H1 (cell line): ENCODE measurements around the gene NEK9. TPM values are rescaled to one million over a fixed set of nuclear protein-coding genes. Genes with fewer than 3 reads are reported as not detected.

Experiments
- CTCF ChIA-PET: fragments of 300-600 bp; sonication (Branson Sonifier 250); formaldehyde crosslinking; loops from one replicate; lab custom pipeline; 2021; ENCODE audit not compliant: partially characterized antibody; lab: Charles Lee
- POLR2A ChIA-PET: fragments of 300-600 bp; sonication (Branson Sonifier 250); formaldehyde crosslinking; loops from one replicate; lab custom pipeline; 2021; ENCODE audit warnings: inconsistent platforms; ENCODE audit not compliant: partially characterized antibody; lab: Charles Lee
- DNase-seq, 2 experiments: peaks; one replicate each; pipeline versions ENCODE4 v3.0.0 to v3.0.0-alpha.2; 2010 to 2022; ENCODE audit warnings: low spot score in 2 of 2, low read depth in 1 of 2, mixed read lengths in 1 of 2
- FAIRE-seq: peaks from 2 replicates; lab custom pipeline; 2011; peaks lifted over from hg19 to GRCh38; lab: Jason Lieb, UNC
- H2AFZ ChIP-seq: 2 replicates; pipeline ENCODE4 v1.8.1; 2012; ENCODE audit warnings: low read length, inconsistent platforms
- H2AK5ac ChIP-seq: 2 replicates; pipeline ENCODE4 v1.6.1; 2013; ENCODE audit warnings: low read depth, low read length
- H2BK120ac ChIP-seq: replicated peaks from 2 replicates; pipeline ENCODE3; 2013; ENCODE audit warnings: low read depth, low read length, inconsistent platforms
- H2BK12ac ChIP-seq: 2 replicates; pipeline ENCODE4 v1.6.1; 2013; ENCODE audit warnings: low read depth, low read length
- H2BK15ac ChIP-seq: 2 replicates; pipeline ENCODE4 v1.6.1; 2013; ENCODE audit warnings: low read length
- H2BK20ac ChIP-seq: 2 replicates; pipeline ENCODE4 v1.6.1; 2013; ENCODE audit warnings: low read length
- H2BK5ac ChIP-seq: 2 replicates; pipeline ENCODE4 v1.6.1; 2013; ENCODE audit warnings: low read depth, low read length
- H3K14ac ChIP-seq: 2 replicates; pipeline ENCODE4 v1.6.1; 2013; ENCODE audit warnings: inconsistent platforms; ENCODE audit not compliant: insufficient read length
- H3K18ac ChIP-seq: 2 replicates; pipeline ENCODE4 v1.6.1; 2013; ENCODE audit warnings: low read length; ENCODE audit errors: extremely low read depth
- H3K23ac ChIP-seq: 2 replicates; pipeline ENCODE4 v1.6.1; 2013; ENCODE audit warnings: inconsistent platforms; ENCODE audit not compliant: insufficient read length
- H3K23me2 ChIP-seq: 2 replicates; pipeline ENCODE4 v1.6.1; 2013; ENCODE audit warnings: low read depth, low read length
- H3K27ac ChIP-seq: 2 replicates; pipeline ENCODE4 v1.6.1; 2011; ENCODE audit warnings: low read depth, low read length, inconsistent platforms
- H3K27me3 ChIP-seq, 4 experiments: replicated peaks in 1 of 4; 1 replicate in 1 of 4; 2 replicates in 3 of 4; pipeline versions ENCODE4 v1.6.1 to v1.8.1; 2011 to 2013; ENCODE audit warnings: low read length in 3 of 4, mild to moderate bottlenecking in 3 of 4, inconsistent platforms in 2 of 4, mixed read lengths in 2 of 4, moderate library complexity in 1 of 4; ENCODE audit not compliant: control insufficient read depth in 3 of 4, insufficient read depth in 3 of 4; ENCODE audit errors: extremely low read depth in 1 of 4
- H3K36me3 ChIP-seq, 4 experiments: 2 replicates each; pipeline versions ENCODE4 v1.6.1 to v1.8.1; 2011 to 2013; ENCODE audit warnings: mild to moderate bottlenecking in 4 of 4, low read length in 3 of 4, moderate library complexity in 2 of 4, control low read depth in 1 of 4, inconsistent platforms in 1 of 4; ENCODE audit not compliant: insufficient read depth in 4 of 4, control insufficient read depth in 2 of 4
- H3K4ac ChIP-seq: replicated peaks from 2 replicates; pipeline ENCODE3; 2013; ENCODE audit warnings: low read length, low read depth, mixed read lengths, inconsistent platforms; ENCODE audit not compliant: insufficient read length
- H3K4me1 ChIP-seq, 4 experiments: replicated peaks in 1 of 4; 1 replicate in 1 of 4; 2 replicates in 3 of 4; pipeline versions ENCODE4 v1.6.1 to v1.8.1; 2011 to 2013; ENCODE audit warnings: low read length in 3 of 4, inconsistent platforms in 2 of 4, mixed read lengths in 1 of 4; ENCODE audit not compliant: insufficient read depth in 4 of 4, control insufficient read depth in 3 of 4
- H3K4me2 ChIP-seq, 2 experiments: 2 replicates each; pipeline versions ENCODE4 v1.6.1 to v1.8.1; 2011 to 2013; ENCODE audit warnings: low read depth in 2 of 2, low read length in 2 of 2, control low read depth in 1 of 2, inconsistent platforms in 1 of 2, mild to moderate bottlenecking in 1 of 2; ENCODE audit not compliant: insufficient read depth in 1 of 2
- H3K4me3 ChIP-seq, 4 experiments: fragments of 200-600, 300-600 bp in 1 of 4; sonication (generic), shearing (Covaris generic), sonication (Bioruptor Twin) in 1 of 4; 2 replicates each; pipeline versions ENCODE4 v1.5.1 to v1.8.1; 2011 to 2016; ENCODE audit warnings: low read length in 4 of 4, low read depth in 3 of 4, control low read depth in 2 of 4, inconsistent platforms in 2 of 4, mild to moderate bottlenecking in 2 of 4, mixed read lengths in 1 of 4, moderate library complexity in 1 of 4; ENCODE audit not compliant: insufficient read depth in 2 of 4; ENCODE audit errors: extremely low read depth in 1 of 4
- H3K56ac ChIP-seq: replicated peaks from 2 replicates; pipeline ENCODE3; 2013; ENCODE audit warnings: low read depth, mild to moderate bottlenecking, mixed read lengths, low read length, inconsistent platforms; ENCODE audit not compliant: insufficient read length
- H3K79me1 ChIP-seq: 2 replicates; pipeline ENCODE4 v1.6.1; 2013; ENCODE audit warnings: low read depth, low read length, control low read depth
- H3K79me2 ChIP-seq, 2 experiments: 2 replicates each; pipeline versions ENCODE4 v1.6.1 to v1.8.1; 2012 to 2013; ENCODE audit warnings: low read length in 2 of 2, mild to moderate bottlenecking in 2 of 2, inconsistent platforms in 1 of 2; ENCODE audit not compliant: insufficient read depth in 2 of 2, control insufficient read depth in 1 of 2
- H3K9ac ChIP-seq, 4 experiments: replicated peaks in 1 of 4; 1 replicate in 1 of 4; 2 replicates in 3 of 4; pipeline versions ENCODE4 v1.6.1 to v1.8.1; 2011 to 2013; ENCODE audit warnings: low read depth in 3 of 4, low read length in 3 of 4, control low read depth in 2 of 4, mild to moderate bottlenecking in 2 of 4, moderate library complexity in 2 of 4, inconsistent platforms in 1 of 4; ENCODE audit errors: extremely low read depth in 1 of 4
- H3K9me3 ChIP-seq, 2 experiments: 2 replicates each; pipeline versions ENCODE4 v1.6.1 to v1.8.1; 2012 to 2013; ENCODE audit warnings: mild to moderate bottlenecking in 2 of 2, moderate library complexity in 2 of 2, control low read depth in 1 of 2, inconsistent platforms in 1 of 2, low read depth in 1 of 2, low read length in 1 of 2, mixed read lengths in 1 of 2; ENCODE audit not compliant: insufficient read depth in 2 of 2
- H4K20me1 ChIP-seq, 2 experiments: replicated peaks in 1 of 2; 2 replicates each; pipeline versions ENCODE3 to v1.8.1; 2011 to 2013; ENCODE audit warnings: inconsistent platforms in 2 of 2, low read length in 2 of 2, mild to moderate bottlenecking in 1 of 2; ENCODE audit not compliant: insufficient read depth in 2 of 2, control insufficient read depth in 1 of 2
- H4K5ac ChIP-seq: 2 replicates; pipeline ENCODE4 v1.6.1; 2013; ENCODE audit warnings: low read length, low read depth, mixed read lengths, inconsistent platforms; ENCODE audit not compliant: insufficient read length
- H4K8ac ChIP-seq: 2 replicates; pipeline ENCODE4 v1.8.0; 2013; ENCODE audit warnings: mild to moderate bottlenecking, moderate library complexity, low read length, inconsistent platforms; ENCODE audit not compliant: insufficient read depth; ENCODE audit errors: extremely low read depth
- H4K91ac ChIP-seq: replicated peaks from 2 replicates; pipeline ENCODE3; 2013; ENCODE audit warnings: low read length, mixed read lengths, inconsistent platforms; ENCODE audit not compliant: insufficient read length
- SIN3A ChIP-seq, 2 experiments: IDR thresholded peaks in 1 of 2; conservative IDR thresholded peaks in 1 of 2; 2 replicates each; pipeline ENCODE4 v1.6.1; 2011 to 2012; ENCODE audit warnings: low read length in 2 of 2, improper control_type of control experiment in 1 of 2, low read depth in 1 of 2, mild to moderate bottlenecking in 1 of 2
- TBP ChIP-seq: IDR thresholded peaks from 2 replicates; pipeline ENCODE4 v1.6.1; 2011; ENCODE audit warnings: low read depth, low read length, improper control_type of control experiment
- WGBS, 2 experiments: shearing (Covaris generic) in 1 of 2; methylation state at CpG; one replicate each; pipeline versions ENCODE4 v1.1.6 to v1.1.7; 2013 to 2015; ENCODE audit warnings: low lambda C conversion rate in 2 of 2, mixed read lengths in 2 of 2, inconsistent platforms in 1 of 2, low coverage in 1 of 2, missing lambda C conversion rate in 1 of 2; ENCODE audit not compliant: insufficient replicate concordance in 2 of 2, insufficient coverage in 1 of 2, insufficient read length in 1 of 2; ENCODE audit errors: extremely low coverage in 1 of 2, missing lambda C conversion rate in 1 of 2; 5-methylcytosine and 5-hydroxymethylcytosine counted together
- polyA plus RNA-seq, 7 experiments: library from polyadenylated mRNA; depleted of rRNA in 3 of 7; stranded (reverse) in 5 of 7; unstranded in 2 of 7; fragments of >200 nt in 5 of 7; fragments of 200-250 nt in 2 of 7; gene quantifications; 1 replicate in 5 of 7; 2 replicates in 1 of 7; 4 replicates in 1 of 7; pipeline versions ENCODE4 v1.2.1 to v1.2.3, GENCODE V29; 2011 to 2013; ENCODE audit warnings: missing spikeins in 2 of 7, mixed read lengths in 2 of 7
- total RNA-seq: library from RNA; stranded (reverse); fragmentation: NEBNext Ultra II Directional; extraction: Animal tissue kit (Norgen Biotek cat#: 25700); gene quantifications from 2 replicates; pipeline ENCODE4 v1.2.1, GENCODE V29; 2021
- TF ChIP-seq, protein P1 (sequence below): IDR thresholded peaks from 2 replicates; pipeline ENCODE4 v1.6.1; 2011; ENCODE audit warnings: low read length, improper control_type of control experiment

NEK9 gene
- total and polyA plus RNA-seq, 2 of the 8 experiments (the other 6 are each of a cell fraction or from before 2014, with no cell fraction given), result 16.0 to 43.6 TPM

DNA sequence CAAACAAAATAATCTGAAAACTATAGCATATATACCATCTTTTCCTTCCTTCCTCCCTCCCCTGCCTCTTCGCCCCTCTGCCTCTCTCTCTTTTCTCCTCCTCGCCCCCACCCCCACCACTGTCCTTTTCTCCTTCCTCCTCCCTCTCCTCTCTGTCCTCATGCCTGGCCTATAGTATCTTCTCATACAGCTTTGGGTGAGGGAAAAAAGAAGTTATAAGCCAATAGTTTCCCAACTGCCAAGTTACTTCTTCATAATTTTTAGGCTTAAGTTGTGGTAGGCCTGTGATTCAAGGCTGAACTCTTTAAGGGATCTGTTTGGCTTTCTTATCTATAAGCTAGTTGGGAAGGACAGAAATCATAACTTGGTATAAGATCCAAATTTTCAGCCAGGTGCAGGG is 40.5 kb upstream of the NEK9 start:
- no peak overlapping the region for H2BK12ac ChIP-seq
- H3K4me1 ChIP-seq, result no peaks in the 10 kb centered on the region
- no peaks in the 10 kb centered on the region for H3K36me3 ChIP-seq
- peaks cover 6% of the 10 kb centered on the region; the same call in 1 of the 2 replicates for H3K79me1 ChIP-seq
- no peak overlapping the region for H4K91ac ChIP-seq
- no peak overlapping the region for H2BK5ac ChIP-seq
- no peak overlapping the region for H3K4me2 ChIP-seq
- H2AK5ac ChIP-seq, result no peak overlapping the region
- no peak overlapping the region for H2BK120ac ChIP-seq
- H3K18ac ChIP-seq, result no peak overlapping the region
- H3K27ac ChIP-seq, result no peak overlapping the region
- no peak overlapping the region for H3K14ac ChIP-seq
- no peak overlapping the region for H2BK20ac ChIP-seq
- ChIA-PET CTCF (interaction anchor here (0.6 to 1.5 kb wide), 3 partner anchors 10 to 63 kb away, joined by 3 to 4 read pairs (median 4); no protein-coding TSS in a partner anchor), POLR2A (interaction anchor here (1.2 kb wide), 1 partner anchor 15 kb away, joined by 3 read pairs; no protein-coding TSS in a partner anchor)
- no peaks in the 10 kb centered on the region for H3K9me3 ChIP-seq
- H3K27me3 ChIP-seq, result no peaks in the 10 kb centered on the region
- FAIRE-seq (no peak), DNase-seq (no peak)
- no peaks in the 10 kb centered on the region; the same call in 1 of the 2 replicates for H3K23me2 ChIP-seq
- no CpG with 5 or more reads among the region's 2 CpGs for WGBS, 2 experiments
- no peak overlapping the region for H3K4ac ChIP-seq
- H2BK15ac ChIP-seq, result no peak overlapping the region
- H3K23ac ChIP-seq, result no peak overlapping the region
- H3K4me3 ChIP-seq, result no peak overlapping the region
- no peak overlapping the region for H4K8ac ChIP-seq
- H3K79me2 ChIP-seq, result peaks cover 10 to 89% of the 10 kb centered on the region in 2 experiments
- H3K9ac ChIP-seq, result no peak overlapping the region
- H4K5ac ChIP-seq, result no peak overlapping the region
- H2AFZ ChIP-seq, result no peak overlapping the region
- no peak overlapping the region for H3K56ac ChIP-seq
- H4K20me1 ChIP-seq, result peaks cover 2 to 4% of the 10 kb centered on the region in 2 experiments
- TF ChIP-seq TBP (no peak), SIN3A (conservative IDR thresholded peaks at IDR 0.05 in 1 of 2, IDR thresholded peaks at IDR 0.05 in 1 of 2; ENCODE audit: low read depth in 1 of 2, low read length in 2 of 2) (no peak)
- TF ChIP-seq, protein P1, sequence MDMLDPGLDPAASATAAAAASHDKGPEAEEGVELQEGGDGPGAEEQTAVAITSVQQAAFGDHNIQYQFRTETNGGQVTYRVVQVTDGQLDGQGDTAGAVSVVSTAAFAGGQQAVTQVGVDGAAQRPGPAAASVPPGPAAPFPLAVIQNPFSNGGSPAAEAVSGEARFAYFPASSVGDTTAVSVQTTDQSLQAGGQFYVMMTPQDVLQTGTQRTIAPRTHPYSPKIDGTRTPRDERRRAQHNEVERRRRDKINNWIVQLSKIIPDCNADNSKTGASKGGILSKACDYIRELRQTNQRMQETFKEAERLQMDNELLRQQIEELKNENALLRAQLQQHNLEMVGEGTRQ, result no peak
